DMS153 treated with DMSO at 0.1 percent for 48 hours (cell line): Measurements from ENCODE around the gene RWDD1.
A peak's percentile ranks its signal among the peaks of the same experiment; 100 is the strongest.

Experiments used
- DNase-seq: peaks from one replicate; lab custom pipeline; 2025; ENCODE audit not compliant: unreplicated experiment; lab: John Stamatoyannopoulos, UW

RWDD1 gene, protein sequence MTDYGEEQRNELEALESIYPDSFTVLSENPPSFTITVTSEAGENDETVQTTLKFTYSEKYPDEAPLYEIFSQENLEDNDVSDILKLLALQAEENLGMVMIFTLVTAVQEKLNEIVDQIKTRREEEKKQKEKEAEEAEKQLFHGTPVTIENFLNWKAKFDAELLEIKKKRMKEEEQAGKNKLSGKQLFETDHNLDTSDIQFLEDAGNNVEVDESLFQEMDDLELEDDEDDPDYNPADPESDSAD

DNA sequence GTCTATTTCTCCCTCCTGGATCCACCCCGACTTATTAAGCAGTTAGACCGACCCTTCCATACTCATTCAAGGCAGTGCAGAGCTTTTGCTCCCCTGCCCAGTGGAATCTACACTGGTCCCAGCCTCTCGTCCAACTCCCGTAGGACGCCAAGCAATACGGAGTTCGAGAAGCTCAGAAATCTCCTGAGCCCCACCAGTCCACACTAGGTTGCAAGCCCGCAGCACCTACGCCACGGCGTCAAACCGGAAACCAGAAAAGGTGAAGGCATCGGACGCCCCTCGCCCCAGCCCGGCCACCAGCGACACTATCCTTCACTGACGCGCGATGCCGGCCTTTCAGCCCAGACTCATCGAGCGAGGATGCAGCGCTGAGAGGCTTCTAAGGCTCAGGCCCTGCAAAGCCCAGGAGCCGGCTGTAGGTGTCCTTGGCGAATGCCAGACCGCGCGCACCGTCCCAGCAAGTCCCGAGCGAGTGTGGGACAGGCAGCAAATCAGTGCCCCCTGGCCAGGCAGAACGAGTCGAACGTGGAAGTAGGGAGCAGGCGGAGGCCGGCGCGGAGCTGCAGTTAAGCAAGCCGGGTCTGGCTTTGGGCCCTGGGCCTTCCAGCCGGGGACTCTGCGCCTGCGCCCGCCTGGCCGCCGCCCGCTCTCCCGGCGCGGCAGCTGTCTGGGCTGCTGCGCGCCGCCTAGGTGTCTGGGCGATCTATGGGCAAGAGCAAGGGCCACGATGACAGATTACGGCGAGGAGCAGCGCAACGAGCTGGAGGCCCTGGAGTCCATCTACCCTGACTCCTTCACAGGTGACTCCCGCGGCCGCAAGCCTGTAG, at the start of gene RWDD1:
RWDD1 (plus strand) TSS at position 649 of the 827 bp plus-strand sequence; CDS start at position 728, 79 bp downstream.
- DNase-seq = peak; percentile 93

DNA sequence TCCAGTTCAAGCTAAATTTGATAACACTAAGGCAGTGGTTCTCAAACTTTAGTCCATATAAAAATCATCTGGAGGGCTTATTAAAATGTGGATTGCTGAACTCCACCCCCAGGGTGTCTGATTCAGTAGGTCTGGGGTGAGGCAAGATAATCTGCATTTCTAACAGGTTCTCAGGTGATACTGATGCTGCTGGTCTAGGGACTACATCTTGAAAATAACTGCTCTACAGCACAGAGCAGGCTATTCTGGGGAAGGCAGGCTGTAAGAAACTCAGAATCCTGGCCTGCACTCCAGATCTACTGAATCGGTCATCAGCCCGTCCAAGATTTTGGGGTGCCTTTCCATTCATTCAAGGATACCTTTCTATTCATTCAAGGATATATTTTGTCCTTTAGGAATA, 48.4 kb upstream of the RWDD1 start:
- no peak for DNase-seq

GRCh38 chr6:116524236-116524635, 47.1 kb upstream of the RWDD1 start:
- DNase-seq = no peak

DNA sequence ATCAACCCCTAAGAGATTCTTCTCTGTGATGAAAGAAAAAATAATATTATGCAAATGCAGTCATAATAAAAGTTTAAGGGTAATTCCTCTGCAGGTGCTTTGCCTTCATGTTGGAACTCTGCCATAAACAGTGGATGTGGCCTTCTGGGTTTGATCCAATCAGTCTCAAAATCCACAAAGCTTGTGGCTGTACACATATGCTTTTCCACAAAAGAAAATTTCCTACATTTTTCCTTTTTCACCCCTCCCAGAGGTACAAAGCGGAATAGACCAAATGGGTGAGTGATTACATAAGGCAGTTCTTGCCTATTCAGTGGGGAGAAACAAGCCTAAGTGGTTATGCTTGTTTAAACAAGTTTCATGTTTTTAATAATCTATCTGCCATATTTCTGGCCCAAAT, 43.2 kb upstream of the RWDD1 start:
- no peak for DNase-seq

GRCh38 chr6:116528780-116529179, 42.5 kb upstream of the RWDD1 start:
- DNase-seq = no peak

DNA sequence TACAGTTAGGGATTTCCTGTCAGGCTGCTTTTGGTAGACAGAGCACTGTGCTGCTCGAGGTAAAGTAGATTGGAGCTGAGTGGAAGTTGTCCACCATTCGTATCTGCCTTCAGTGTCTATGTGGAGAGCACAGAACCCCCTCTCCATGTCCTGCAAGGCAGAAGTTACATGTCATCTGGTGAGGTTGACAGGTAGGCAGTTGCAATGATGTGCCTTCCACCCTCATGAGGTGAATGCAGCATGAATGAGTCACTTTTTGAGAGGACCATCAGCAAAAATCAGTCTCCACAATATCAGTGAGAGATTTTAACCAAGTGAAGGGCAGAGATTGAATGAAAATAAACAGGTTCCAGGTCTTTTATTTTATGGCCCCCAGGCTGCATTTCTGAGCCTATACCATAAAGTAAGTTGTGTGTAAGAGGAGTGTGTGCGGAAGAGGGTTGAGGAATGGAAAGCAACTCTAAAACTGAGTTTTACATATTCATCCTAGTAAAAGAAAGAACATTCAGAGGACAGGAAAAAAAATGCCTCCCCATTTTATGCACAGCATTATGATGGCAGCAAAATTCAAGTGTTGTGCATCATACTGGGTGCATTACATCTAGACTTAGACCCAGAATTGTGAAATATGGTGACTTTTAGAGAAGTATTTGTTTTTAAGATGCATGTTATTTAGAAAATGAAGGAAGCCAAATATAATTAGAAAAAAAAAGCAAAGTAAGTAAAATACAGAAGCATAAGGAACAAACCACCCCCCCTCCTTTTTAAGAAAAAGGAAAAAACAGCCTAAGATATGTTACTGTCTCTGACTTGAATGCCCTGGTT, 41.6 kb upstream of the RWDD1 start:
- no peak for DNase-seq

GRCh38 chr6:116530436-116530835, 40.9 kb upstream of the RWDD1 start:
- DNase-seq = peak; percentile 87

DNA sequence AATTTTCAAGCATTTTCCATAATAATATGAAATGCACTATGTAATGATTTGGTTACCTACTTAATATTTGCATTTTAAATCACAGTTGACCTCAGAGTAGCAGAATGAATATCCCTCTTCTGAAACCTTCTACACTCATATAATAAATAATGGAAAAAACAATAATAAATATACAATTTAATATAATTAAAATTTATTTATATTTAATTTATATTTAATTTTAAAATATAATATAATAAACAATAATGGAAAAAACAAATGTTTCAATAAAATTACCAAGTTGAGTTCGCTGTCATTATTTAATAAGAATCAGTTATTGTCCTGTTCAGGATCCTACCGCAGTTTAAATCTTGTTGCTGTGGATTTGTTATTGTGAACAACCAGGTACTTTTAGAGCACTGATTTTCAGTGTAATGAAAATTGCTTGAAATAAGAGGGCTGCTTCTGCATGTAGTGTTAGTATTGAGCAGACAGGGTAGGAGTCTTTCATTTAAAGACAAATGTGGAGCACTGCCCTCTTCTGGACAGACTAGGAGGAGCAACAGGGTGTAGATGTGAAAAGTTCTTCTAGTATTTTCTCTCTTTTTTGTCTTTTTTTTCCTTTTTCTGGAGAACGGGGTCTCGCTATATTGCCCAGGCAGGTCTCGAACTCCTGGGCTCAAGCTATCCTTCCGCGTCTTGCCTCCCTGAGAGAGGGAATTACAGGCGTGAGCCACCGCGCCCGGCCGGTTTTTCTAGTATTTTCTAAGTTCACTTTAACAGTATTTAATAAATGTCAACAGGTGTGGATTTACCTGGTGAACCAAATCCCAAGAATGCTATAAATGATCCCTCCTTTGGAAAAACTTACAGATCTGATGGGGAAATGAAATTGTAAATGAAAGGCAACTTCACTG, 39.4 kb upstream of the RWDD1 start:
- peak; percentile 24 for DNase-seq

DNA sequence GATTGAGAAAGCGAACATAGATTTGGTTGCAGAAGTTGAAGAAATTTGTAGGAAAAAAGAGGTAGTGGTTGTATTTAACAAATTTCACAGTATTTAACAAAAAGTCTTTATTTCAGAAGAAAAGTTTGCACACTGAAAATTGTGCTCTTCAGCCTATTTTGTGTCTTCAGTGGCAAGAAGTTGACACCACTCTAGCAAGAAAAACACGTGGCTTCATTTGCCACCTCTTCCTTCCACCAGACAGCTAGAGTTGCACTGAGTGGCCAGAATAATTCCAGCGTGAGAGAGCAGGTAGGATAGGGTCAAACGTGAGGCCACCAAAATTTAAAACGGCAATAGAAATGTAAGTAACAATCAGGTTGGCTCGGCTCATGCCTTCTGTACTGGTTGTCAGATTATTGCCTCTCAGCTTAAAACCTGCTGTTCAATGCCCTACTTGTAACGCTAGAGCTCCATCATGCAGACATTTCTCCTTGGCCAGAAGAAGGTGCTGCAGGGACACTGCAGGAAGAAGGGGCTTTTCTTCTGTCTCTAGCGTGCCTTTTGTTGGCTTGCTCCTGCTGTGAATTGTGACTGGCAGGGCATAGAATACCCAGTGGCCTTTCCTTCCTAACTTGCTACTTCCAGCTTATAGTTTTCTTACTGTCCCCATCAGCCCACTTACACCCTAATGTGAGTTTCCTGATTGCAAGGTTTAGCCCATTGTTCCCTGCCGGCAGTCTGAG, 37.9 kb upstream of the RWDD1 start:
- DNase-seq = no peak

GRCh38 chr6:116535109-116535508, 36.2 kb upstream of the RWDD1 start:
- DNase-seq = no peak

DNA sequence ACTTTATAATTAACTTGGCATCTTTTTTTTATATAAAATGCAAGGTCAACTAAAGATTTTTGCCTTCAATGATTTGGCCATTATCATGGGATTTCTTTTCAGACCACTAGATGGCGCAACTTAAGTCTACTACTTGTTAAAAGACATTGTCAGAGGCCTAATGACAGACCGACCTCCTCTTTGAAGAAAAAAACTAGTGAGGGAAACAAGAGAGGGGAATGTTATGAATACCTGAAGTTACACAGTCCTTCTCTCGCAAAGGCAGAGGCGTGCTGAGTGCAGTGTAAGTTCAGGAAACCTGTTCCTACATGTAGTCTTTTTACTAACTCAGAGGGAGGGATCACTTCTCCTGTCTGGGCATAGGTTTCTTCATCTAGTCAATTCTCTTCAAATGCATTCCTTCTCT, 35.1 kb upstream of the RWDD1 start:
- peak; percentile 32 for DNase-seq

DNA sequence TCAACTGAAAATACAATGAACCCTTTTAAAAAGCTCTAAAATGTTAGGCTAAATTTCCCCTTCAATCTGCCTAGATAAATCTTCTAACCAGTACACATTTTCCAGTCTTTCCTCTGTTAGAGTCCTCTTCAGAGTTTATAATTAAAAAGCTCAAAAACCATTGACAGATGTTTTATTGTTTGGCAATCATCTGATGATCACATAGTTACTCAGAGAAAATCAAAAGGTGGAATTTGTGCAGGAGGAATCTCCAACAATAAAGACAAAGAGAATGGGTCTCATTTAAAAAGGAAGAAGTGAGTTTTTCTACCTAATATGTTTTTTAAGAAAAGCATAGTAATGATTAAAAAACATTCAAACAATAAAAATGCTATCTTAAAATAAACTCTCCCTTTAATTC, 28.9 kb upstream of the RWDD1 start:
- DNase-seq = no peak

- DNase-seq = no peak
Observed at GRCh38 chr6:116543149-116543548, 28.2 kb upstream of the RWDD1 start.

GRCh38 chr6:116545651-116546050, 25.7 kb upstream of the RWDD1 start, which contains the start of gene TRAPPC3L:
TRAPPC3L (minus strand) TSS chr6:116545684; CDS start chr6:116545514, 170 bp downstream.
- DNase-seq = no peak

DNA sequence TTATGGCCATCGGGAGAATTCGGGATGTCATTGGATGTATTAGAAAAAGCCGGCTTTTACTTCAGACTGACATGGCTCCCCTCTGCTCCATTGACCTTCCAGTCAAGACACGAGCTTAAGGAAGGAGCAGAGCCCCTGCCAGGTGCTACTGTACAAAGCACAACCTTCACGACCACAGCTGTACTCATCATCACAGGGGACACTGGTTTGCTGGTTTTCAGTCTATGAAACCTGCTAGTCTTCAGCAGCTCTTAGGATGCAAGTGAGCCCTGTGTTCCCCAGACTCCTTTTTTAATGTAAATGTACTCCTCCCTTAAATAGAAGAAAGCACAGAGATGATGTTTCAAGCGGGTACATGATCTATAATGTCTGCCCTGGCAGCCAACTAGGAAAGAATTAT, 23.9 kb upstream of the RWDD1 start:
- DNase-seq = no peak

- no peak for DNase-seq
Observed at GRCh38 chr6:116550796-116551195, 20.5 kb upstream of the RWDD1 start.

DNA sequence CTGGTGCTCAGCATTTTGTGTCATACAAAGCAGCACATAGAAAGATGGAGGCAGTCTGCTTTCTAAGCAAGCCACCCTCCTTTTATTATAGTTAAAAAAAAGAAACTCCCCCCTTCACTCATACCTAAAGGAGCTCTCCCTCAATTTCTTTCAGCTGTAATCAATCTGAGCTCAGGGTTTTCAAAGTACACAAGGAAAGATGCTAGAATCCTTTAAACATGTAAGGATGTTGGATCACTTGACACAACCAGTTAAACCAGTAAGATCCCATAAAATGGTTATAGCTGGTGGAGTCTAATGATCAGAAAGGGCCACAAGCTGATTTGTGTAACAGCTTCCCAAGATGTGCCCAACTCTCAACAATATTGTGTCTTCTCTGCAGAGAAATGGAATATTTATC, 17.9 kb upstream of the RWDD1 start, which contains the start of gene CALHM4:
CALHM4 (plus strand) TSS at position 301 of the 400 bp plus-strand sequence; CDS start at position 344, 43 bp downstream.
- DNase-seq = no peak

GRCh38 chr6:116556065-116556464, 15.2 kb upstream of the RWDD1 start:
- no peak for DNase-seq

- DNase-seq = no peak
Observed at GRCh38 chr6:116556814-116557415, 14.4 kb upstream of the RWDD1 start.
